Endothelial cell of umbilical vein (primary cell): ENCODE measurements around the gene KCNE1. TPM values are rescaled to one million over a fixed set of nuclear protein-coding genes. Genes with fewer than 3 reads are reported as not detected.

Source experiments
- BruUV-seq: library from RNA; stranded (reverse); fragments of 400-500 nt; replicated peaks from 2 replicates; lab custom pipeline; 2021; lab: Mats Ljungman, UMichigan
- CTCF ChIA-PET: fragments of 300-600, 350-600 bp; sonication (Branson Sonifier 250); formaldehyde crosslinking; loops from one replicate; lab custom pipeline; 2021; ENCODE audit warnings: antibody characterized with exemption, inconsistent platforms; lab: Charles Lee
- POLR2A ChIA-PET: fragments of 300-600, 350-600 bp; sonication (Branson Sonifier 250); formaldehyde crosslinking; loops from one replicate; lab custom pipeline; 2021; ENCODE audit warnings: antibody characterized with exemption, inconsistent platforms; lab: Charles Lee
- DNase-seq: peaks from one replicate; pipeline ENCODE4 v3.0.0-alpha.2; 2011; ENCODE audit warnings: low read depth, low spot score
- FAIRE-seq: peaks from 2 replicates; lab custom pipeline; 2011; peaks lifted over from hg19 to GRCh38; lab: Jason Lieb, UNC
- H2AFZ ChIP-seq: 2 replicates; pipeline ENCODE4 v1.6.0; 2012; ENCODE audit warnings: low read depth, low read length, control low read depth, inconsistent platforms
- H3K27ac ChIP-seq: 2 replicates; pipeline ENCODE4 v1.5.1; 2011; ENCODE audit warnings: low read depth, mild to moderate bottlenecking, control low read depth, low read length, moderate library complexity; ENCODE audit not compliant: insufficient read depth
- H3K27me3 ChIP-seq, 2 experiments: 2 replicates each; pipeline versions ENCODE4 v1.6.0 to v1.6.1; 2011; ENCODE audit warnings: low read length in 2 of 2, mixed read lengths in 1 of 2; ENCODE audit not compliant: control insufficient read depth in 2 of 2, insufficient read depth in 2 of 2
- H3K36me3 ChIP-seq, 2 experiments: 2 replicates in 1 of 2; 3 replicates in 1 of 2; pipeline ENCODE4 v1.5.1; 2011; ENCODE audit warnings: low read length in 2 of 2, mild to moderate bottlenecking in 1 of 2, moderate library complexity in 1 of 2; ENCODE audit not compliant: control insufficient read depth in 2 of 2, insufficient read depth in 2 of 2; ENCODE audit errors: extremely low read depth in 1 of 2
- H3K4me1 ChIP-seq: 3 replicates; pipeline ENCODE4 v1.5.1; 2011; ENCODE audit warnings: mild to moderate bottlenecking, low read length; ENCODE audit not compliant: control insufficient read depth, insufficient read depth; ENCODE audit errors: extremely low read depth
- H3K4me2 ChIP-seq: 2 replicates; pipeline ENCODE4 v1.6.1; 2011; ENCODE audit warnings: low read length, control low read depth, mixed read lengths; ENCODE audit not compliant: insufficient read depth
- H3K4me3 ChIP-seq, 3 experiments: fragments of 200-600 bp in 1 of 3; sonication (generic), shearing (Covaris generic) in 1 of 3; replicated peaks in 1 of 3; 2 replicates each; pipeline ENCODE4 v1.5.1; 2011 to 2016; ENCODE audit warnings: control low read depth in 3 of 3, low read length in 3 of 3, mild to moderate bottlenecking in 2 of 3, inconsistent platforms in 1 of 3, low read depth in 1 of 3, moderate library complexity in 1 of 3; ENCODE audit not compliant: insufficient read depth in 1 of 3
- H3K79me2 ChIP-seq: 2 replicates; pipeline ENCODE4 v1.6.0; 2012; ENCODE audit warnings: low read length, inconsistent platforms; ENCODE audit not compliant: control insufficient read depth, insufficient read depth
- H3K9ac ChIP-seq: replicated peaks from 2 replicates; pipeline ENCODE3; 2011; ENCODE audit warnings: low read length, control low read depth; ENCODE audit not compliant: insufficient read depth; ENCODE audit errors: extremely low read depth
- H3K9me1 ChIP-seq: replicated peaks from 3 replicates; pipeline ENCODE4 v1.6.0; 2011; ENCODE audit warnings: mild to moderate bottlenecking, low read length; ENCODE audit not compliant: control insufficient read depth, insufficient read depth; ENCODE audit errors: extremely low read depth
- H3K9me3 ChIP-seq: replicated peaks from 2 replicates; pipeline ENCODE4 v1.5.1; 2012; ENCODE audit warnings: low read length, inconsistent platforms; ENCODE audit not compliant: control insufficient read depth, insufficient read depth
- H4K20me1 ChIP-seq: replicated peaks from 2 replicates; pipeline ENCODE3; 2011; ENCODE audit warnings: mild to moderate bottlenecking, low read length; ENCODE audit not compliant: control insufficient read depth, insufficient read depth; ENCODE audit errors: extremely low read depth
- EZH2 ChIP-seq: IDR thresholded peaks from 2 replicates; pipeline ENCODE4 v1.6.1; 2012; ENCODE audit warnings: borderline replicate concordance, low read depth, mild to moderate bottlenecking, moderate library complexity, low read length, inconsistent platforms; ENCODE audit not compliant: severe bottlenecking
- FOS ChIP-seq: IDR thresholded peaks from 2 replicates; pipeline ENCODE4 v1.6.1; 2011; ENCODE audit warnings: mild to moderate bottlenecking, low read length, moderate library complexity, borderline replicate concordance; ENCODE audit not compliant: insufficient read depth
- GATA2 ChIP-seq: IDR thresholded peaks from 2 replicates; pipeline ENCODE4 v1.7.0; 2011; ENCODE audit warnings: low read depth, mild to moderate bottlenecking, moderate library complexity, mixed read lengths, low read length; ENCODE audit not compliant: insufficient read length, insufficient read depth
- JUN ChIP-seq: IDR thresholded peaks from 2 replicates; pipeline ENCODE4 v1.6.1; 2011; ENCODE audit warnings: borderline replicate concordance, low read depth; ENCODE audit not compliant: insufficient read length, insufficient read depth
- MYC ChIP-seq: IDR thresholded peaks from one replicate; pipeline ENCODE4 v1.6.1; 2011; ENCODE audit warnings: mild to moderate bottlenecking, low read depth, low read length
- POLR2A ChIP-seq: IDR thresholded peaks from 2 replicates; pipeline ENCODE4 v1.6.1; 2012; ENCODE audit warnings: low read depth, mild to moderate bottlenecking, control low read depth, low read length
- POLR2AphosphoS5 ChIP-seq: IDR thresholded peaks from 2 replicates; pipeline ENCODE4 v1.6.1; 2012; ENCODE audit warnings: low read depth, mild to moderate bottlenecking, control low read depth, low read length, moderate library complexity; ENCODE audit not compliant: insufficient read depth
- dilution Hi-C: fragments of 300-500 bp; cut with MboI; formaldehyde crosslinking; loops from one replicate; pipeline ENCODE4 v1.15.0; 2019; ENCODE audit warnings: low sequenced_read_pairs; ENCODE audit not compliant: extremely low pct_ligation_motif_present
- intact Hi-C: fragments of 100-400 bp; cut with micrococcal nuclease; formaldehyde crosslinking; loops from one replicate; pipeline ENCODE4 v1.10.0; 2022
- polyA plus RNA-seq, 4 experiments: library from polyadenylated mRNA; depleted of rRNA in 3 of 4; stranded (reverse) in 3 of 4; unstranded in 1 of 4; fragments of >200 nt; gene quantifications; 2 replicates each; pipeline versions ENCODE4 v1.2.1 to v1.2.3, GENCODE V29; 2011 to 2012; ENCODE audit warnings: missing spikeins in 1 of 4
- total RNA-seq: library from RNA; stranded (reverse); gene quantifications from 2 replicates; pipeline ENCODE4 v1.2.3, GENCODE V29; 2021
- TF ChIP-seq, protein P1 (sequence below): IDR thresholded peaks from 2 replicates; pipeline ENCODE4 v1.6.1; 2011; ENCODE audit not compliant: insufficient read depth, insufficient read length
- TF ChIP-seq, protein P2 (sequence below), 2 donors: IDR thresholded peaks; 1 replicate in 1 of 2; 2 replicates in 1 of 2; pipeline ENCODE4 v1.5.1; 2011; ENCODE audit warnings: low read length in 2 of 2, mild to moderate bottlenecking in 2 of 2, moderate library complexity in 2 of 2, control low read depth in 1 of 2, inconsistent platforms in 1 of 2, low read depth in 1 of 2; ENCODE audit not compliant: insufficient read depth in 1 of 2; ENCODE audit errors: extremely low read depth in 1 of 2

The KCNE1 gene
- total and polyA plus RNA-seq, 2 donors (not counting 3 experiments of a cell fraction or from before 2014, with no cell fraction given): 0.10 to 0.38 TPM

DNA sequence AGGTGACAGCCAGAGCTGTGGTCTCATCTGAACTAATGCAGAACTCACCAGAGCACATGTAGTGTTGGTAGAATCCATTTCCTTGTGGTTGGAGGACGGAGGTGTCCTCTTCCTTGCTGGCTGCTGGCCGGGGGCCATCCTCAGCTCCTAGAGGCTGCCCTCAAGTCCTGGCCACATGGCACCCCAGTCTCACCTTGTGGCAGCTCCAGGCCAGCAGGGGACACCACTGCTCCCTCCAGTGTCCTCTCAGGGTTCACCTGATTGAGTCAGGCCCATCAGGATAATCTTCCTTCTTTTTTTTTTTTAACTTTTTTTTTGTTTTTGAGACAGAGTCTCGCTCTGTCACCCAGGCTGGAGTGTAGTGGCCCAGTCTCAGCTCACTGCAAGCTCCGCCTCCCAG is 2.9 kb downstream of the KCNE1 start:
- H3K9me1 ChIP-seq: no peaks in the 10 kb centered on the region
- ChIA-PET POLR2A (no interaction called here), CTCF (interaction anchor here (0.6 to 10.6 kb wide), 8 partner anchors 11 to 1520 kb away, joined by 3 to 394 read pairs (median 12); no protein-coding TSS in a partner anchor)
- no peak overlapping the region for H3K4me3 ChIP-seq
- H3K36me3 ChIP-seq: no peaks in the 10 kb centered on the region
- no peaks in the 10 kb centered on the region for H3K4me1 ChIP-seq
- H3K79me2 ChIP-seq: no peaks in the 10 kb centered on the region
- no peak overlapping the region for H3K27ac ChIP-seq
- no peak for FAIRE-seq
- H3K27me3 ChIP-seq: peaks cover 0 to 2% of the 10 kb centered on the region in 2 experiments
- DNase-seq: no peak
- H3K9ac ChIP-seq: no peak overlapping the region
- intact Hi-C loops: no loop called here
- no peak for TF ChIP-seq POLR2A
- no peak for TF ChIP-seq GATA2
- no peak for TF ChIP-seq FOS
- TF ChIP-seq, protein P1, sequence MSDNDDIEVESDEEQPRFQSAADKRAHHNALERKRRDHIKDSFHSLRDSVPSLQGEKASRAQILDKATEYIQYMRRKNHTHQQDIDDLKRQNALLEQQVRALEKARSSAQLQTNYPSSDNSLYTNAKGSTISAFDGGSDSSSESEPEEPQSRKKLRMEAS: no peak
- TF ChIP-seq JUN: no peak
- no peak for TF ChIP-seq EZH2
- TF ChIP-seq, protein P2, sequence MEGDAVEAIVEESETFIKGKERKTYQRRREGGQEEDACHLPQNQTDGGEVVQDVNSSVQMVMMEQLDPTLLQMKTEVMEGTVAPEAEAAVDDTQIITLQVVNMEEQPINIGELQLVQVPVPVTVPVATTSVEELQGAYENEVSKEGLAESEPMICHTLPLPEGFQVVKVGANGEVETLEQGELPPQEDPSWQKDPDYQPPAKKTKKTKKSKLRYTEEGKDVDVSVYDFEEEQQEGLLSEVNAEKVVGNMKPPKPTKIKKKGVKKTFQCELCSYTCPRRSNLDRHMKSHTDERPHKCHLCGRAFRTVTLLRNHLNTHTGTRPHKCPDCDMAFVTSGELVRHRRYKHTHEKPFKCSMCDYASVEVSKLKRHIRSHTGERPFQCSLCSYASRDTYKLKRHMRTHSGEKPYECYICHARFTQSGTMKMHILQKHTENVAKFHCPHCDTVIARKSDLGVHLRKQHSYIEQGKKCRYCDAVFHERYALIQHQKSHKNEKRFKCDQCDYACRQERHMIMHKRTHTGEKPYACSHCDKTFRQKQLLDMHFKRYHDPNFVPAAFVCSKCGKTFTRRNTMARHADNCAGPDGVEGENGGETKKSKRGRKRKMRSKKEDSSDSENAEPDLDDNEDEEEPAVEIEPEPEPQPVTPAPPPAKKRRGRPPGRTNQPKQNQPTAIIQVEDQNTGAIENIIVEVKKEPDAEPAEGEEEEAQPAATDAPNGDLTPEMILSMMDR (IDR thresholded peaks at IDR 0.05; ENCODE audit: extremely low read depth in 1 of 2, insufficient read depth in 1 of 2, low read depth in 1 of 2, low read length in 2 of 2): peak in 1 of 2 donors; percentile 23
- TF ChIP-seq POLR2AphosphoS5: no peak
- TF ChIP-seq MYC: no peak
- H3K9me3 ChIP-seq: no peaks in the 10 kb centered on the region
- no peak overlapping the region for H2AFZ ChIP-seq
- dilution Hi-C loops: no loop called here
- H4K20me1 ChIP-seq: no peaks in the 10 kb centered on the region
- no TSS peak for BruUV-seq
- H3K4me2 ChIP-seq: no peak overlapping the region
